ENCODE measurements around the gene PARD3.
"Not testable (repeated sequence)": the region's sequence is repeated elsewhere in the genome, so short reads cannot be mapped to it uniquely, and the experiment has no call there.

Gene PARD3

DNA sequence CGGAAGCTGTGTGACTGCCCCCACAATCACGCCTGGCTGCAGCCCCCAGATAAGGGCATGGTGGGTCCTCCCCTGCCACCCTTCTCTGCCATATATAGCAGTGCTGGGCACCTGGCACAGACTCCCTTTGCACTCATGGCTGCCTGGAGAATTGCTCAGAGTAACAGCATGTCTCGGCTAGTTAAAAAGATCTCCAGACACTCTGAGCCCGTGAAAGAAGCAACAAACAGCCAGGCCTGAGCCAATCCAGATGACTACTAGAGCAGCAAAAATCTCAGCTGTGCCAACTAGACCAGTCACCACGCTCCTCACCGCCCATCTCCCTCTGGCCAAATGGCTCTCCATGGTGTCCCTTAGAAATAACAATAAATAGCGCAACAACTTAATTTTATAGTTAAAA, 71.3 kb downstream of the PARD3 start:
- ChIA-PET POLR2A (no interaction called here), CTCF (interaction anchor here (1.4 kb wide), 1 partner anchor 34 kb away, joined by 3 read pairs; no protein-coding TSS in a partner anchor)
- no peak for DNase-seq (ENCODE audit: extremely low spot score)
- TF ChIP-seq, protein P1, sequence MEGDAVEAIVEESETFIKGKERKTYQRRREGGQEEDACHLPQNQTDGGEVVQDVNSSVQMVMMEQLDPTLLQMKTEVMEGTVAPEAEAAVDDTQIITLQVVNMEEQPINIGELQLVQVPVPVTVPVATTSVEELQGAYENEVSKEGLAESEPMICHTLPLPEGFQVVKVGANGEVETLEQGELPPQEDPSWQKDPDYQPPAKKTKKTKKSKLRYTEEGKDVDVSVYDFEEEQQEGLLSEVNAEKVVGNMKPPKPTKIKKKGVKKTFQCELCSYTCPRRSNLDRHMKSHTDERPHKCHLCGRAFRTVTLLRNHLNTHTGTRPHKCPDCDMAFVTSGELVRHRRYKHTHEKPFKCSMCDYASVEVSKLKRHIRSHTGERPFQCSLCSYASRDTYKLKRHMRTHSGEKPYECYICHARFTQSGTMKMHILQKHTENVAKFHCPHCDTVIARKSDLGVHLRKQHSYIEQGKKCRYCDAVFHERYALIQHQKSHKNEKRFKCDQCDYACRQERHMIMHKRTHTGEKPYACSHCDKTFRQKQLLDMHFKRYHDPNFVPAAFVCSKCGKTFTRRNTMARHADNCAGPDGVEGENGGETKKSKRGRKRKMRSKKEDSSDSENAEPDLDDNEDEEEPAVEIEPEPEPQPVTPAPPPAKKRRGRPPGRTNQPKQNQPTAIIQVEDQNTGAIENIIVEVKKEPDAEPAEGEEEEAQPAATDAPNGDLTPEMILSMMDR (IDR thresholded peaks at IDR 0.05; ENCODE audit: control extremely low read depth, extremely low read depth, low read depth, missing control alignments): no peak

DNA sequence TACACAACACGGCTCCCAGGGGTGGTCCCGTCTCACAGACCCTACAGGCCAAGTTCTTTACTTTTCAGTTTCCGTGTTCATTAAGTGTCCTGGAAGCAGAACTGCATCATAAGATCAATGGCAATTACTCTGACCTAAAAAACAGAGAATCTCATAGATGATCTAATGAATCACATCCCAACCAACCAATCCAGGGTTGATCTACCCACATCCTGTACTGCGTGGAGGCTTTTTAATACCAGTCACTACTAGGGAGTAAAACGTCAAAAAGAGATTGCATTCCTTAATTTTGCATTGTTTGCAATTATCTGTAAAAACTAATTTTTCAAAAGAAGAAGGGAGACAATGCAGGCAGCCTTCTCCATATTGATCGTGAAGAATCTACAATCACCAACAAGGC, 72.6 kb downstream of the PARD3 start:
- CTCF ChIA-PET: interaction anchor here (0.9 kb wide), 1 partner anchor 12 kb away, joined by 3 read pairs; no protein-coding TSS in a partner anchor
- POLR2A ChIA-PET: no interaction called here
- TF ChIP-seq, protein P1 (IDR thresholded peaks at IDR 0.05; ENCODE audit: control extremely low read depth, extremely low read depth, low read depth, missing control alignments): no peak
- DNase-seq (ENCODE audit: extremely low spot score): no peak

- POLR2A ChIA-PET: not testable (repeated sequence)
- CTCF ChIA-PET: interaction anchor here (0.9 to 1.6 kb wide), 2 partner anchors 10 to 23 kb away, joined by 3 read pairs; no protein-coding TSS in a partner anchor
Measured at GRCh38 chr10:34741087-34741486, 74.0 kb downstream of the PARD3 start.

GRCh38 chr10:34740321-34740720, 74.8 kb downstream of the PARD3 start:
- POLR2A ChIA-PET: no interaction called here
- CTCF ChIA-PET: interaction anchor here (0.9 to 1.6 kb wide), 4 partner anchors 10 to 102 kb away, joined by 3 read pairs; no protein-coding TSS in a partner anchor
- no peak for DNase-seq (ENCODE audit: extremely low spot score)
- TF ChIP-seq, protein P1 (IDR thresholded peaks at IDR 0.05; ENCODE audit: control extremely low read depth, extremely low read depth, low read depth, missing control alignments): no peak

More at GRCh38 chr10:34741087-34741486, 74.0 kb downstream of the PARD3 start:
- not testable (repeated sequence) for DNase-seq (ENCODE audit: extremely low spot score)

DNA sequence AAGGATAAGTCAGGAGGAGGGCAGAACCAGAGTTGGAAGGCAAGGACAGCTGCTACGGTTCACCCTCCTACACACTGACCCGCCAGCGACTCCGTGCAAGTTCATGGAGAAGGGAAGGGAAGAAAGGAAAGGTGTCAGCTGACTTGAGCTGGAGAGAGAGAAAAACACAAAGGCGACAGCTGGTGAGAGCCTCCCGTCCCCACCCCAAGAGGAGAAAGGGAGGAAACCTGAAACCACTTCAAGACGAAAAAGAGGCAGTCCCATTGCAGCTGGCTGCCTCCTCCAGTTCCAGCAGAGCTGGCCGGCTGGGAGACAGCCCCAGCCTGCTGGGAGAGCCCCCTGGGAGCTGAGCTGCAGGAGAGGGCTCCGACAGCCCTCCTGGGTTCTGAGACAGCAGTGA, 75.2 kb downstream of the PARD3 start:
- TF ChIP-seq, protein P1 (IDR thresholded peaks at IDR 0.05; ENCODE audit: control extremely low read depth, extremely low read depth, low read depth, missing control alignments): no peak
- POLR2A ChIA-PET: no interaction called here
- CTCF ChIA-PET: interaction anchor here (0.7 to 1.6 kb wide), 4 partner anchors 12 to 102 kb away, joined by 3 read pairs; no protein-coding TSS in a partner anchor
- DNase-seq (ENCODE audit: extremely low spot score): no peak

DNA sequence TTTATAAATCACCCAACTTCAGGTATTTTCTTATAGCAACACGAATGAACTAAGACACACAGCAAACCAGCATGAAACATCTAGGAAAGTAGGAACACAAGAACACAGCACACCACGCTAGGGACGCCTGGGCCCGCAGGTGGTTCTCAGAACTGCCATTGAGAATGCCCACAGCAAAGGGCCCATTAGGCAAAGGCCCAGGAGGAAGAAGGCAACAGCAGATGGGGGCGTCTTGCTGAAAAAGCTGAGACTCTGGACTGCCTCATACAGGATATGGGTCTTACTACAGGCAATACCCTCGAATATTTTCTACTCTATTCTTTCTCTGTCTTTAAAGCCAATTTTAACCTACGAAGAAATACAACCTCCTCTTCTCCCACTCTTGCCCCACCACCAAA, 77.3 kb downstream of the PARD3 start:
- CTCF ChIA-PET: interaction anchor here (1.1 kb wide), 1 partner anchor 14 kb away, joined by 3 read pairs; no protein-coding TSS in a partner anchor
- TF ChIP-seq, protein P1 (IDR thresholded peaks at IDR 0.05; ENCODE audit: control extremely low read depth, extremely low read depth, low read depth, missing control alignments): no peak
- DNase-seq (ENCODE audit: extremely low spot score): no peak
- POLR2A ChIA-PET: no interaction called here

- TF ChIP-seq, protein P1 (IDR thresholded peaks at IDR 0.05; ENCODE audit: control extremely low read depth, extremely low read depth, low read depth, missing control alignments): no peak
- POLR2A ChIA-PET: no interaction called here
- CTCF ChIA-PET: interaction anchor here (2.0 kb wide), 1 partner anchor 13 kb away, joined by 5 read pairs; no protein-coding TSS in a partner anchor
- no peak for DNase-seq (ENCODE audit: extremely low spot score)
Measured at GRCh38 chr10:34736976-34737771, 77.9 kb downstream of the PARD3 start.

All from GM10248 (cell line).